GM12872 (cell line): ENCODE data around the gene PSMB2.

ENCODE experiments used
- CTCF ChIP-seq: IDR thresholded peaks from 3 replicates; pipeline ENCODE4 v1.5.1; 2011; ENCODE audit warnings: low read depth, mild to moderate bottlenecking, low read length, moderate library complexity; ENCODE audit not compliant: insufficient read depth

PSMB2 gene

GRCh38 chr1:35672116-35672515 lies 30.8 kb upstream of the PSMB2 start:
- TF ChIP-seq CTCF, result no peak

DNA sequence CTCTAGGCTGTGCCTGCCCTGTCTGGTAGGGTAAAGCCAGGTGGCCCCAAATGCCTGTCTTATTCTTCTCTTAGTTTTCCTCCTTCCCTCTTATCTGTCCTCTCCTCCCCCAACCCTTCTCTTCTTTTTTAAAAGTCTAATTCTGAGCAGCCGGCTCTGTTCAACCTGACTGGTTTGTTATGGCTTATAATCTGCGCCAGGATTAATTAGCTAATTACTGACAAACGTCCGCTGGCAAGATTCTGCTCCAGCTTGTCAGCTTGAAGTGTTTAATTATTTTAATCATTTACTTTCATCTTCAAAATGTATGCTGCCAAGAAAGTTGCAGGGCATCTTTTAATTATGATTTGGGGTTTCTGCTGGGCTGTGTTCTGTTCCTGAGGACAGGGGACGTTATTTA lies 27.2 kb upstream of the PSMB2 start:
- no peak for TF ChIP-seq CTCF

GRCh38 chr1:35666916-35667315 lies 25.6 kb upstream of the PSMB2 start:
- no peak for TF ChIP-seq CTCF

- no peak for TF ChIP-seq CTCF
Observed at GRCh38 chr1:35666216-35666615, 24.9 kb upstream of the PSMB2 start.

DNA sequence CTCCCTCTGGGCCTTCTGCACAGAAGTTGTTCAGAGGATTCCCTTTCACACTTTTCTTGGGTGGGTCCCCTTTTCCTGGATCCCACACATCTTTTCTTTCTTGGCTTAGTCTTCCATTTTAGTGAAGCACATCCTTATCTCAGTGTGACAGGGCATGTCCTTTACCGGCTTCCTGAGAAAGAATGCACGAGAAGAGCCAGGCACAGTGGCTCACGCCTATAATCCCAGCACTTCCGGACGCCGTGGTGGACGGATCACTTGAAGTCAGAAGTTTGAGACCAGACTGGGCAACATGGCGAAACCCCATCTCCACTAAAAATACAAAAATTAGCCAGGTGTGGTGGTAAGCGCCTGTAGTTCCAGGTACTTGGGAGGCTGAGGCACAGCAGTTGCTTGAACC lies 22.1 kb upstream of the PSMB2 start:
- TF ChIP-seq CTCF, result no peak

- no peak for TF ChIP-seq CTCF
Observed at GRCh38 chr1:35661474-35661795, 20.1 kb upstream of the PSMB2 start.

GRCh38 chr1:35660581-35661473 lies 19.5 kb upstream of the PSMB2 start:
- TF ChIP-seq CTCF, result no peak

DNA sequence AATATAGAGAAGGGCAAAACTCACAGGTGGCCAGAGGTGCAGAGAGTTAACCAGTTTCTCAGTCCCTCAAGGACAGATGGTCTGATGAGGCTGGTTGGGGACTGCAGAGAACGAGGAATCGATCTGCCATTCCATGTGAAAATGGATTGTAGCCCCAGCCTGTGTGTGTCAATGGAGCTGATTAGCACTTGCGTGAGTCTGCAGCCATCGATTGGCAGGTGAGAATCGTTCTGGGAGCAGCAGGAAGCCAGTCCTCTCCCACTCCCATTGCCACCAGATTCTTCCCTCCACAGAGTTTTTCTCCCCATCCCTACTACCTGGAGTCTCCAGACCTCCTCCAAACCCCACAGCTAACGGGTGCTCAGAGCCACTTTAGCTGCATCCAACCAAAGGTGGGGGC lies 18.3 kb upstream of the PSMB2 start:
- TF ChIP-seq CTCF, result no peak
